NAMALWA (cell line): ENCODE data around the gene GMPPA.

Experiments used
- DNase-seq: peaks from one replicate; pipeline ENCODE4 v3.0.0-alpha.2; 2015; ENCODE audit warnings: low spot score

The GMPPA gene

GRCh38 chr2:219522111-219523030 lies 23.7 kb downstream of the GMPPA start:
- no peak for DNase-seq

- DNase-seq, result peak; percentile 45
Measured at GRCh38 chr2:219523031-219523671, 24.5 kb downstream of the GMPPA start.

- DNase-seq, result no peak
Measured at GRCh38 chr2:219524817-219525216, 26.1 kb downstream of the GMPPA start.

- no peak for DNase-seq
Measured at GRCh38 chr2:219525533-219526232, 27.0 kb downstream of the GMPPA start.

- no peak for DNase-seq
Measured at GRCh38 chr2:219526320-219527075, 27.8 kb downstream of the GMPPA start.

- no peak for DNase-seq
Measured at GRCh38 chr2:219527076-219527394, 28.3 kb downstream of the GMPPA start.

GRCh38 chr2:219527472-219527871 lies 28.8 kb downstream of the GMPPA start:
- no peak for DNase-seq

GRCh38 chr2:219530048-219530963 lies 31.6 kb downstream of the GMPPA start:
- DNase-seq, result peak; percentile 88

GRCh38 chr2:219531639-219532377 lies 33.1 kb downstream of the GMPPA start:
- no peak for DNase-seq

GRCh38 chr2:219532378-219532649 lies 33.6 kb downstream of the GMPPA start:
- no peak for DNase-seq

- no peak for DNase-seq
Measured at GRCh38 chr2:219533930-219534661, 35.4 kb downstream of the GMPPA start.

- no peak for DNase-seq
Measured at GRCh38 chr2:219536425-219536824, 37.7 kb downstream of the GMPPA start.

GRCh38 chr2:219536967-219537366 lies 38.3 kb downstream of the GMPPA start:
- no peak for DNase-seq

- DNase-seq, result no peak
Measured at GRCh38 chr2:219537657-219538488, 39.2 kb downstream of the GMPPA start.

GRCh38 chr2:219538504-219538951 lies 39.8 kb downstream of the GMPPA start:
- no peak for DNase-seq

GRCh38 chr2:219538956-219539788 lies 40.5 kb downstream of the GMPPA start:
- DNase-seq, result no peak

GRCh38 chr2:219539926-219540678 lies 41.4 kb downstream of the GMPPA start:
- DNase-seq, result no peak
